T-helper 17 cell (primary cell): ENCODE measurements around the gene NPC1L1. TPM values are rescaled to one million over a fixed set of nuclear protein-coding genes. Genes with fewer than 3 reads are reported as not detected.
"Not testable (repeated sequence)": the region's sequence is repeated elsewhere in the genome, so short reads cannot be mapped to it uniquely, and the experiment has no call there.

Source experiments
- ATAC-seq: fragments of 150-1000 bp; cut with Tn5 transposase; 2 replicates; pipeline ENCODE4 v1.10.0; 2021; ENCODE audit warnings: mild to moderate bottlenecking, moderate library complexity
- DNase-seq, 3 donors: peaks; one replicate each; pipeline versions ENCODE4 v3.0.0 to v3.0.0-alpha.2; 2020 to 2021
- H3K9me3 ChIP-seq: one replicate; pipeline ENCODE4 v1.7.0; 2013; ENCODE audit warnings: low read length, mild to moderate bottlenecking; ENCODE audit not compliant: control insufficient read depth, poor library complexity, severe bottlenecking
- H3K27ac Mint-ChIP-seq: one replicate; pipeline ENCODE4 v1.8.0; 2022; ENCODE audit warnings: mild to moderate bottlenecking, moderate library complexity, mixed read lengths
- H3K27me3 Mint-ChIP-seq: one replicate; pipeline ENCODE4 v1.8.0; 2022; ENCODE audit warnings: mixed read lengths
- H3K36me3 Mint-ChIP-seq: one replicate; pipeline ENCODE4 v1.8.0; 2022; ENCODE audit warnings: low read depth, mixed read lengths
- H3K4me1 Mint-ChIP-seq: one replicate; pipeline ENCODE4 v1.8.0; 2022; ENCODE audit warnings: mild to moderate bottlenecking, mixed read lengths
- H3K4me3 Mint-ChIP-seq: one replicate; pipeline ENCODE4 v1.8.0; 2022; ENCODE audit warnings: mild to moderate bottlenecking, moderate library complexity, mixed read lengths
- total RNA-seq, 4 donors: library from RNA in 2 of 4; stranded (reverse) in 2 of 4; gene quantifications; one replicate each; pipeline ENCODE4 v1.2.3 and lab custom pipeline; 2022 to 2026

NPC1L1 gene
- total RNA-seq, 2 donors from 2014 or later, result 0.08 TPM; not detected in 1

- DNase-seq (no peak), ATAC-seq (no peak)
- H3K36me3 Mint-ChIP-seq, result peaks cover 3% of the 10 kb centered on the region
- H3K9me3 ChIP-seq, result no peaks in the 10 kb centered on the region
- no peak overlapping the region for H3K27ac Mint-ChIP-seq
- H3K4me3 Mint-ChIP-seq, result no peak overlapping the region
- H3K4me1 Mint-ChIP-seq, result peaks cover 2% of the 10 kb centered on the region
- H3K27me3 Mint-ChIP-seq, result peaks cover 29% of the 10 kb centered on the region
Observed at GRCh38 chr7:44520574-44520973, 20.6 kb downstream of the NPC1L1 start.

GRCh38 chr7:44519546-44519945 lies 21.6 kb downstream of the NPC1L1 start:
- no peaks in the 10 kb centered on the region for H3K9me3 ChIP-seq
- Mint-ChIP-seq H3K4me1 (peaks cover 2% of the 10 kb centered on the region), H3K4me3 (no peak overlapping the region), H3K27ac (no peak overlapping the region), H3K36me3 (peaks cover 3% of the 10 kb centered on the region), H3K27me3 (peaks cover 29% of the 10 kb centered on the region)
- DNase-seq (no peak), ATAC-seq (no peak)

GRCh38 chr7:44518761-44519160 lies 22.4 kb downstream of the NPC1L1 start:
- Mint-ChIP-seq H3K4me1 (peaks cover 2% of the 10 kb centered on the region), H3K27ac (no peak overlapping the region), H3K36me3 (peaks cover 3% of the 10 kb centered on the region), H3K27me3 (peaks cover 29% of the 10 kb centered on the region), H3K4me3 (no peak overlapping the region)
- H3K9me3 ChIP-seq, result no peaks in the 10 kb centered on the region
- ATAC-seq (no peak), DNase-seq (no peak)

GRCh38 chr7:44517175-44517574 lies 24.0 kb downstream of the NPC1L1 start:
- H3K27ac Mint-ChIP-seq, result no peak overlapping the region
- H3K9me3 ChIP-seq, result no peaks in the 10 kb centered on the region
- H3K4me3 Mint-ChIP-seq, result no peak overlapping the region
- ATAC-seq (no peak), DNase-seq (no peak)
- peaks cover 5% of the 10 kb centered on the region for H3K36me3 Mint-ChIP-seq
- H3K27me3 Mint-ChIP-seq, result peaks cover 33% of the 10 kb centered on the region
- H3K4me1 Mint-ChIP-seq, result peaks cover 5% of the 10 kb centered on the region

- peaks cover 8% of the 10 kb centered on the region for H3K36me3 Mint-ChIP-seq
- no peak overlapping the region for H3K4me3 Mint-ChIP-seq
- peaks cover 5% of the 10 kb centered on the region for H3K4me1 Mint-ChIP-seq
- H3K27ac Mint-ChIP-seq, result no peak overlapping the region
- H3K9me3 ChIP-seq, result no peaks in the 10 kb centered on the region
- DNase-seq (no peak), ATAC-seq (no peak)
- peaks cover 33% of the 10 kb centered on the region for H3K27me3 Mint-ChIP-seq
Observed at GRCh38 chr7:44515590-44516268, 25.4 kb downstream of the NPC1L1 start.

GRCh38 chr7:44512736-44513135 lies 28.4 kb downstream of the NPC1L1 start:
- H3K27ac Mint-ChIP-seq, result no peak overlapping the region
- H3K4me3 Mint-ChIP-seq, result no peak overlapping the region
- no peaks in the 10 kb centered on the region for H3K9me3 ChIP-seq
- ATAC-seq (no peak), DNase-seq (no peak)
- H3K4me1 Mint-ChIP-seq, result peaks cover 3% of the 10 kb centered on the region
- H3K36me3 Mint-ChIP-seq, result peaks cover 8% of the 10 kb centered on the region
- H3K27me3 Mint-ChIP-seq, result peaks cover 15% of the 10 kb centered on the region

GRCh38 chr7:44511863-44512468 lies 29.2 kb downstream of the NPC1L1 start:
- H3K36me3 Mint-ChIP-seq, result peaks cover 8% of the 10 kb centered on the region
- no peaks in the 10 kb centered on the region for H3K9me3 ChIP-seq
- no peak overlapping the region for H3K4me3 Mint-ChIP-seq
- peaks cover 15% of the 10 kb centered on the region for H3K27me3 Mint-ChIP-seq
- DNase-seq, result no peak
- ATAC-seq, result no peak
- H3K27ac Mint-ChIP-seq, result no peak overlapping the region
- peaks cover 3% of the 10 kb centered on the region for H3K4me1 Mint-ChIP-seq

GRCh38 chr7:44511236-44511635 lies 29.9 kb downstream of the NPC1L1 start:
- H3K9me3 ChIP-seq, result no peaks in the 10 kb centered on the region
- DNase-seq (no peak), ATAC-seq (no peak)
- H3K4me1 Mint-ChIP-seq, result peaks cover 3% of the 10 kb centered on the region
- H3K4me3 Mint-ChIP-seq, result no peak overlapping the region
- no peak overlapping the region for H3K27ac Mint-ChIP-seq
- peaks cover 15% of the 10 kb centered on the region for H3K27me3 Mint-ChIP-seq
- H3K36me3 Mint-ChIP-seq, result peaks cover 8% of the 10 kb centered on the region

- peaks cover 8% of the 10 kb centered on the region for H3K36me3 Mint-ChIP-seq
- no peak overlapping the region for H3K4me3 Mint-ChIP-seq
- ATAC-seq, result no peak
- no peak for DNase-seq
- H3K9me3 ChIP-seq, result no peaks in the 10 kb centered on the region
- H3K27ac Mint-ChIP-seq, result no peak overlapping the region
- peaks cover 15% of the 10 kb centered on the region for H3K27me3 Mint-ChIP-seq
- H3K4me1 Mint-ChIP-seq, result peaks cover 3% of the 10 kb centered on the region
Observed at GRCh38 chr7:44508328-44509030, 32.7 kb downstream of the NPC1L1 start.

- not testable (repeated sequence) for H3K36me3 Mint-ChIP-seq, H3K27ac Mint-ChIP-seq, H3K4me3 Mint-ChIP-seq, H3K9me3 ChIP-seq, ATAC-seq, H3K4me1 Mint-ChIP-seq, DNase-seq
- H3K27me3 Mint-ChIP-seq, result peaks cover 14% of the 10 kb centered on the region
Observed at GRCh38 chr7:44506592-44507288, 34.4 kb downstream of the NPC1L1 start.

- no peak overlapping the region for H3K4me3 Mint-ChIP-seq
- no peak overlapping the region for H3K27ac Mint-ChIP-seq
- no peaks in the 10 kb centered on the region for H3K9me3 ChIP-seq
- peaks cover 7% of the 10 kb centered on the region for H3K27me3 Mint-ChIP-seq
- DNase-seq (no peak), ATAC-seq (no peak)
- H3K36me3 Mint-ChIP-seq, result no peaks in the 10 kb centered on the region
- H3K4me1 Mint-ChIP-seq, result no peaks in the 10 kb centered on the region
Observed at GRCh38 chr7:44505595-44505994, 35.5 kb downstream of the NPC1L1 start.

GRCh38 chr7:44498230-44498954 lies 42.7 kb downstream of the NPC1L1 start:
- ATAC-seq (no peak), DNase-seq (no peak)
- Mint-ChIP-seq H3K27ac (no peak overlapping the region), H3K27me3 (peaks cover 12% of the 10 kb centered on the region), H3K4me3 (no peak overlapping the region), H3K4me1 (peaks cover 7% of the 10 kb centered on the region), H3K36me3 (no peaks in the 10 kb centered on the region)
- H3K9me3 ChIP-seq, result no peaks in the 10 kb centered on the region
